K562 (cell line): ENCODE measurements around the gene NUP98. TPM values are rescaled to one million over a fixed set of nuclear protein-coding genes. Genes with fewer than 3 reads are reported as not detected.
A peak's percentile ranks its signal among the peaks of the same experiment; 100 is the strongest.

ENCODE experiments used
- ATAC-seq: fragments of 200-7000 bp; cut with Tn5 transposase; 3 replicates; pipeline ENCODE4 v1.9.1; 2020; ENCODE audit warnings: moderate library complexity
- BruUV-seq: library from RNA; stranded (reverse); fragments of 400-500 nt; replicated peaks from 2 replicates; lab custom pipeline; 2021; lab: Mats Ljungman, UMichigan
- CTCF ChIA-PET: fragments of 300-600 bp; formaldehyde crosslinking; extraction: SDS; loops from one replicate; lab custom pipeline; 2021; ENCODE audit warnings: low intra/inter-chr PET ratio; lab: Yijun Ruan, JAX
- POLR2A ChIA-PET: fragments of 300-600, 350-650 bp; sonication (Branson Sonifier 250); formaldehyde crosslinking; extraction: SDS; loops from one replicate; lab custom pipeline; 2021; ENCODE audit warnings: antibody characterized with exemption, inconsistent platforms; lab: Yijun Ruan, JAX
- DNase-seq, 4 experiments: peaks; one replicate each; pipeline versions ENCODE4 v3.0.0 to v3.0.0-alpha.2; 2011 to 2018; ENCODE audit warnings: low spot score in 3 of 4, mixed read lengths in 3 of 4; ENCODE audit errors: extremely low read depth in 1 of 4
- FAIRE-seq: peaks from 2 replicates; lab custom pipeline; 2011; peaks lifted over from hg19 to GRCh38; lab: Jason Lieb, UNC
- H2AFZ ChIP-seq: 2 replicates; pipeline ENCODE4 v1.6.0; 2011; ENCODE audit warnings: low read depth, low read length, control low read depth, inconsistent platforms
- H3K27ac ChIP-seq: fragments of 200-600 bp; 3 replicates; pipeline ENCODE4 v1.8.0; 2011; ENCODE audit warnings: low read depth, mild to moderate bottlenecking, control low read depth, inconsistent platforms, low read length, moderate library complexity, mixed read lengths; ENCODE audit errors: extremely low read depth
- H3K27me3 ChIP-seq, 2 experiments: fragments of 300-600 bp in 1 of 2; 2 replicates in 1 of 2; 3 replicates in 1 of 2; pipeline versions ENCODE4 v1.6.0 to v1.8.0; 2011; ENCODE audit warnings: inconsistent platforms in 2 of 2, low read length in 2 of 2, mild to moderate bottlenecking in 1 of 2, mixed read lengths in 1 of 2, moderate library complexity in 1 of 2; ENCODE audit not compliant: control insufficient read depth in 2 of 2, insufficient read depth in 2 of 2
- H3K36me3 ChIP-seq: fragments of 300-600 bp; 3 replicates; pipeline ENCODE4 v1.8.0; 2011; ENCODE audit warnings: mild to moderate bottlenecking, low read length, inconsistent platforms; ENCODE audit not compliant: control insufficient read depth, insufficient read depth
- H3K4me1 ChIP-seq, 2 experiments: fragments of 200-600 bp in 1 of 2; replicated peaks in 1 of 2; 2 replicates in 1 of 2; 3 replicates in 1 of 2; pipeline versions ENCODE4 v1.5.1 to v1.8.0; 2011; ENCODE audit warnings: inconsistent platforms in 2 of 2, low read length in 2 of 2, mild to moderate bottlenecking in 1 of 2, mixed read lengths in 1 of 2, moderate library complexity in 1 of 2; ENCODE audit not compliant: control insufficient read depth in 2 of 2, insufficient read depth in 2 of 2
- H3K4me2 ChIP-seq: 2 replicates; pipeline ENCODE4 v1.6.1; 2011; ENCODE audit warnings: low read length, control low read depth, inconsistent platforms, mixed read lengths; ENCODE audit not compliant: insufficient read depth
- H3K4me3 ChIP-seq: fragments of 200-600 bp; sonication (generic), shearing (Covaris generic); 2 replicates; pipeline ENCODE4 v1.5.1; 2016; ENCODE audit warnings: control low read depth, inconsistent platforms
- H3K79me2 ChIP-seq: fragments of 200-600 bp; 3 replicates; pipeline ENCODE4 v1.8.0; 2011; ENCODE audit warnings: low read length, inconsistent platforms; ENCODE audit not compliant: control insufficient read depth, insufficient read depth
- H3K9ac ChIP-seq, 2 experiments: 2 replicates each; pipeline versions ENCODE4 v1.6.0 to v1.6.1; 2011; ENCODE audit warnings: low read depth in 2 of 2, low read length in 2 of 2, control low read depth in 1 of 2, inconsistent platforms in 1 of 2, mild to moderate bottlenecking in 1 of 2, mixed read lengths in 1 of 2; ENCODE audit not compliant: insufficient read depth in 1 of 2
- H3K9me1 ChIP-seq: one replicate; pipeline ENCODE4 v1.6.0; 2011; ENCODE audit warnings: inconsistent platforms, mild to moderate bottlenecking, low read length, moderate library complexity; ENCODE audit not compliant: control insufficient read depth, insufficient read depth
- H3K9me3 ChIP-seq: replicated peaks from 2 replicates; pipeline ENCODE4 v1.5.1; 2011; ENCODE audit warnings: low read depth, low read length, inconsistent platforms; ENCODE audit not compliant: control insufficient read depth, insufficient read depth
- H4K20me1 ChIP-seq: replicated peaks from 2 replicates; pipeline ENCODE4 v1.6.1; 2011; ENCODE audit warnings: low read length, inconsistent platforms, mixed read lengths; ENCODE audit not compliant: control insufficient read depth, insufficient read depth
- BCOR ChIP-seq: fragments of 450-650 bp; IDR thresholded peaks from 2 replicates; pipeline ENCODE4 v1.6.1; 2016
- CBFA2T3 ChIP-seq: fragments of 450-650 bp; IDR thresholded peaks from 2 replicates; pipeline ENCODE4 v1.6.1; 2017
- CBX5 ChIP-seq: IDR thresholded peaks from 2 replicates; pipeline ENCODE4 v1.6.1; 2014; ENCODE audit warnings: low read depth, borderline replicate concordance
- CTBP1 ChIP-seq: fragments of 450-650 bp; IDR thresholded peaks from 2 replicates; pipeline ENCODE4 v1.6.1; 2016; ENCODE audit warnings: borderline replicate concordance
- HDAC1 ChIP-seq, 2 experiments: fragments of 450-650 bp; IDR thresholded peaks; 2 replicates each; pipeline ENCODE4 v1.6.1; 2016 to 2017; ENCODE audit warnings: inconsistent platforms in 1 of 2, mild to moderate bottlenecking in 1 of 2, moderate library complexity in 1 of 2
- HNRNPL ChIP-seq: fragments of 200-400 bp; formaldehyde crosslinking; IDR thresholded peaks from 2 replicates; pipeline ENCODE4 v1.6.1; 2017; ENCODE audit warnings: low read depth, mild to moderate bottlenecking, low read length
- MYC ChIP-seq, 2 experiments: fragments of 250-450 bp in 1 of 2; sonication (Bioruptor Pico) in 1 of 2; IDR thresholded peaks; 2 replicates each; pipeline versions ENCODE4 v1.5.1 to v1.6.1; 2012 to 2021; ENCODE audit warnings: low read depth in 2 of 2, borderline replicate concordance in 1 of 2, improper control_type of control experiment in 1 of 2, low read length in 1 of 2, mild to moderate bottlenecking in 1 of 2, moderate library complexity in 1 of 2
- POLR2AphosphoS2 ChIP-seq: IDR thresholded peaks from 2 replicates; pipeline ENCODE4 v1.6.1; 2012; ENCODE audit warnings: low read length, improper control_type of control experiment
- RBFOX2 ChIP-seq: fragments of 200-400 bp; formaldehyde crosslinking; IDR thresholded peaks from 2 replicates; pipeline ENCODE4 v1.6.1; 2017; ENCODE audit warnings: low read depth, mild to moderate bottlenecking, low read length, moderate library complexity
- THRB ChIP-seq: fragments of 450-650 bp; formaldehyde crosslinking; conservative IDR thresholded peaks from 2 replicates; pipeline ENCODE4 v1.4.0; 2022; ENCODE audit warnings: mild to moderate bottlenecking, missing genetic modification characterization
- YY1 ChIP-seq, 3 experiments: IDR thresholded peaks; 2 replicates each; pipeline ENCODE4 v1.6.1; 2011; ENCODE audit warnings: low read length in 2 of 3, mild to moderate bottlenecking in 2 of 3, moderate library complexity in 2 of 3, borderline replicate concordance in 1 of 3, control low read depth in 1 of 3, low read depth in 1 of 3; ENCODE audit not compliant: insufficient read depth in 3 of 3, insufficient replicate concordance in 2 of 3, control insufficient read depth in 1 of 3, insufficient read length in 1 of 3; ENCODE audit errors: extremely low read depth in 1 of 3
- ZNF592 ChIP-seq: fragments of 450-650 bp; IDR thresholded peaks from 2 replicates; pipeline ENCODE4 v1.6.1; 2017; ENCODE audit warnings: antibody characterized with exemption, mild to moderate bottlenecking
- WGBS: fragments of 100-300 bp; shearing (Covaris generic); methylation state at CpG from one replicate; pipeline ENCODE4 v1.1.6; 2016; ENCODE audit warnings: low coverage, mixed read lengths; ENCODE audit not compliant: insufficient coverage; ENCODE audit errors: missing lambda C conversion rate; 5-methylcytosine and 5-hydroxymethylcytosine counted together
- in situ Hi-C: fragments of 300-500 bp; cut with MboI; formaldehyde crosslinking; loops from 4 replicates; pipeline ENCODE4 v1.15.0; 2018; ENCODE audit warnings: inconsistent platforms, mixed read lengths
- intact Hi-C: fragments of 100-400 bp; cut with micrococcal nuclease; formaldehyde crosslinking; loops from 2 replicates; pipeline ENCODE4 v1.14.2; 2022
- polyA plus RNA-seq, 8 experiments: library from polyadenylated mRNA; depleted of rRNA in 4 of 8; stranded (reverse) in 5 of 8; unstranded in 3 of 8; fragments of >200 nt; fragmentation: Nextera tagmentation in 2 of 8; fragmentation: Illumina TruSeq in 1 of 8; extraction: Ambion mirVana in 2 of 8; extraction: Trizol in 1 of 8; gene quantifications; 2 replicates each; pipeline versions ENCODE4 v1.2.1 to v1.2.3, GENCODE V29; 2011 to 2014; ENCODE audit warnings: inconsistent platforms in 1 of 8, missing spikeins in 1 of 8
- total RNA-seq, 7 experiments: library from RNA; depleted of rRNA in 6 of 7; stranded (reverse); fragments of >200 nt in 6 of 7; fragmentation: Illumina TruSeq in 2 of 7; extraction: Trizol in 2 of 7; gene quantifications; 2 replicates each; pipeline versions ENCODE4 v1.2.1 to v1.2.3, GENCODE V29; 2011 to 2021; ENCODE audit warnings: low replicate concordance in 1 of 7
- TF ChIP-seq, protein P1 (sequence below): fragments of 450-650 bp; IDR thresholded peaks from 2 replicates; pipeline ENCODE4 v1.6.1; 2016; ENCODE audit warnings: antibody characterized with exemption

NUP98 gene
- total and polyA plus RNA-seq, 9 of the 15 experiments (the other 6 are each of a cell fraction or from before 2014, with no cell fraction given), result 45.1 to 196 (median 130) TPM

GRCh38 chr11:3662856-3663255 lies 134.5 kb downstream of the NUP98 start (continued):
- peak; percentile 85 for TF ChIP-seq BCOR
- TF ChIP-seq, protein P1, sequence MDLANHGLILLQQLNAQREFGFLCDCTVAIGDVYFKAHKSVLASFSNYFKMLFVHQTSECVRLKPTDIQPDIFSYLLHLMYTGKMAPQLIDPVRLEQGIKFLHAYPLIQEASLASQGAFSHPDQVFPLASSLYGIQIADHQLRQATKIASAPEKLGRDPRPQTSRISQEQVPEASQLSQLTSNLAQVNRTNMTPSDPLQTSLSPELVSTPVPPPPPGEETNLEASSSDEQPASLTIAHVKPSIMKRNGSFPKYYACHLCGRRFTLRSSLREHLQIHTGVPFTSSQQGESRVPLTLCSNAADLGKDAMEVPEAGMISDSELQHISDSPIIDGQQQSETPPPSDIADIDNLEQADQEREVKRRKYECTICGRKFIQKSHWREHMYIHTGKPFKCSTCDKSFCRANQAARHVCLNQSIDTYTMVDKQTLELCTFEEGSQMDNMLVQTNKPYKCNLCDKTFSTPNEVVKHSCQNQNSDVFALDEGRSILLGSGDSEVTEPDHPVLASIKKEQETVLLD, result peak; percentile 89
- 0 out of 2 replicates have a peak, but pooled peaks have one; percentile 24 for TF ChIP-seq CTBP1
- TF ChIP-seq HDAC1 (IDR thresholded peaks at IDR 0.05), result peak in 1 of 2 experiments; percentile 65; a peak in 1 of 4 replicates
- TF ChIP-seq, all 486 proteins: peak for 8

DNA sequence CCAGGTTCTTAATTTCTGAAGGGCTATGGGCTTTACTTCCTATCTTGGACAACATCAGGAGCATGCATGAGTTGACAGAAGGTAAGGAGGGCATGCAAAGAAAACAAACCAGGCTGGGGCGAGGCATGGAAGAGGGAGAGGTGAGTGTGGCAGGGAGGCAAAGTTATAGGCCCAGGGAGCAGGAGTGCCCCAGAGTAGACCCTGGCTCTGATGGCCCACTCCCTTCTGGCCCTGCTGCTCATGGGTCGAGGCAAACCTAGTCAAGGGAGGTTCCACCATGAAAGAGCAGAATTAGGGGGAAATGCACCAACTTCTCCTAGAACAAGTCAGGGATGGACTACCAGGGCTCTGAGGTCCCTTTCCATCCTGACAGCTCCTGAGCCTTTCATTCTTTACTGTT lies 136.4 kb downstream of the NUP98 start:
- FAIRE-seq, result no peak
- CTCF ChIA-PET, result no interaction called here
- in situ Hi-C loops, result no loop called here
- TF ChIP-seq YY1 (IDR thresholded peaks at IDR 0.05; ENCODE audit: borderline replicate concordance in 1 of 3, control insufficient read depth in 1 of 3, extremely low read depth in 1 of 3, insufficient read depth in 3 of 3, insufficient read length in 1 of 3, insufficient replicate concordance in 2 of 3, low read depth in 1 of 3, low read length in 2 of 3), result no peak
- no peak for TF ChIP-seq POLR2AphosphoS2
- TF ChIP-seq CBFA2T3, result no peak
- TF ChIP-seq HNRNPL, result no peak
- no peak for TF ChIP-seq ZNF592
- TF ChIP-seq RBFOX2, result no peak
- TF ChIP-seq MYC (IDR thresholded peaks at IDR 0.05; ENCODE audit: low read depth, low read length), result no peak
- TF ChIP-seq MYC (CRISPR knock-in tag; IDR thresholded peaks at IDR 0.05; ENCODE audit: borderline replicate concordance, low read depth), result no peak
- no peak for TF ChIP-seq THRB (CRISPR knock-in tag)
- TF ChIP-seq CBX5, result no peak

More for the DNA sequence above, 136.4 kb downstream of the NUP98 start:
- H3K27me3 ChIP-seq, result peaks cover 25 to 33% of the 10 kb centered on the region in 2 experiments
- no peaks in the 10 kb centered on the region for H3K79me2 ChIP-seq
- no peaks in the 10 kb centered on the region for H3K9me3 ChIP-seq
- H3K36me3 ChIP-seq, result peaks cover 5% of the 10 kb centered on the region; the same call in 1 of the 3 replicates
- H3K4me3 ChIP-seq, result no peak overlapping the region
- peaks cover 0 to 8% of the 10 kb centered on the region in 2 experiments; a peak in 2 of 5 replicates for H3K4me1 ChIP-seq
- no peak overlapping the region for H3K4me2 ChIP-seq
- H2AFZ ChIP-seq, result no peak overlapping the region
- H3K9ac ChIP-seq, result no peak overlapping the region
- BruUV-seq, result no TSS peak
- DNase-seq (no peak), ATAC-seq (no peak)
- POLR2A ChIA-PET, result no interaction called here
- no peaks in the 10 kb centered on the region for H3K9me1 ChIP-seq
- intact Hi-C loops, result no loop called here
- H4K20me1 ChIP-seq, result peaks cover 7% of the 10 kb centered on the region; the same call in 1 of the 2 replicates
- H3K27ac ChIP-seq, result no peak overlapping the region
- WGBS, result 0% methylated on average over 2 of the region's 2 CpGs
